GM19372 (cell line): Measurements from ENCODE around the gene EDNRA.

Experiments used
- ATAC-seq: cut with Tn5 transposase; IDR thresholded peaks from one replicate; pipeline ENCODE4 v1.9.1; 2021; ENCODE audit warnings: mild to moderate bottlenecking, low read depth, moderate library complexity; ENCODE audit not compliant: unreplicated experiment

EDNRA gene

GRCh38 chr4:147535124-147535523 is 54.2 kb downstream of the EDNRA start:
- no peak for ATAC-seq

GRCh38 chr4:147538711-147539110 is 57.8 kb downstream of the EDNRA start:
- no peak for ATAC-seq

- ATAC-seq = no peak
These were observed 59.1 kb downstream of the EDNRA start for GRCh38 chr4:147539959-147540358.

- no peak for ATAC-seq
These were observed 61.5 kb downstream of the EDNRA start for GRCh38 chr4:147542229-147542990.

- ATAC-seq = no peak
These were observed 62.1 kb downstream of the EDNRA start for GRCh38 chr4:147543034-147543433.

- ATAC-seq = no peak
These were observed 65.5 kb downstream of the EDNRA start for GRCh38 chr4:147546349-147546748.

- ATAC-seq = no peak
These were observed 66.6 kb downstream of the EDNRA start for GRCh38 chr4:147547314-147548056.

- no peak for ATAC-seq
These were observed 67.4 kb downstream of the EDNRA start for GRCh38 chr4:147548256-147548655.

- peak; percentile 61 for ATAC-seq
These were observed 69.8 kb downstream of the EDNRA start for GRCh38 chr4:147550626-147551246.

GRCh38 chr4:147560625-147561024 is 79.7 kb downstream of the EDNRA start:
- ATAC-seq = no peak

GRCh38 chr4:147566762-147567161 is 85.9 kb downstream of the EDNRA start:
- ATAC-seq = no peak

- ATAC-seq = no peak
These were observed 86.4 kb downstream of the EDNRA start for GRCh38 chr4:147567276-147567675.

- no peak for ATAC-seq
These were observed 89.7 kb downstream of the EDNRA start for GRCh38 chr4:147570616-147571015.

GRCh38 chr4:147571036-147571770 is 90.3 kb downstream of the EDNRA start:
- ATAC-seq = no peak

- no peak for ATAC-seq
These were observed 95.2 kb downstream of the EDNRA start for GRCh38 chr4:147576084-147576483.

- ATAC-seq = no peak
These were observed 97.2 kb downstream of the EDNRA start for GRCh38 chr4:147578051-147578476.

GRCh38 chr4:147578593-147578992 is 97.7 kb downstream of the EDNRA start:
- ATAC-seq = no peak

GRCh38 chr4:147580396-147580795 is 99.5 kb downstream of the EDNRA start:
- no peak for ATAC-seq

- no peak for ATAC-seq
These were observed 100.9 kb downstream of the EDNRA start for GRCh38 chr4:147581606-147582350.
